Measurements from ENCODE around the gene HOXB4.

HOXB4 gene

GRCh38 chr17:48615047-48615962 lies 37.2 kb upstream of the HOXB4 start, which contains the start of gene HOXB8:
HOXB8 (minus strand) TSS chr17:48615292; CDS start chr17:48614704, 588 bp downstream.
- no peak for DNase-seq

- DNase-seq, result no peak
Measured at GRCh38 chr17:48613862-48614694, 35.9 kb upstream of the HOXB4 start.

- DNase-seq, result peak in 1 of 2 donors; percentile 27
Measured at GRCh38 chr17:48612854-48613691, 34.9 kb upstream of the HOXB4 start.

GRCh38 chr17:48612456-48612853 lies 34.3 kb upstream of the HOXB4 start:
- DNase-seq, result no peak

GRCh38 chr17:48611681-48612455 lies 33.7 kb upstream of the HOXB4 start:
- no peak for DNase-seq

DNA sequence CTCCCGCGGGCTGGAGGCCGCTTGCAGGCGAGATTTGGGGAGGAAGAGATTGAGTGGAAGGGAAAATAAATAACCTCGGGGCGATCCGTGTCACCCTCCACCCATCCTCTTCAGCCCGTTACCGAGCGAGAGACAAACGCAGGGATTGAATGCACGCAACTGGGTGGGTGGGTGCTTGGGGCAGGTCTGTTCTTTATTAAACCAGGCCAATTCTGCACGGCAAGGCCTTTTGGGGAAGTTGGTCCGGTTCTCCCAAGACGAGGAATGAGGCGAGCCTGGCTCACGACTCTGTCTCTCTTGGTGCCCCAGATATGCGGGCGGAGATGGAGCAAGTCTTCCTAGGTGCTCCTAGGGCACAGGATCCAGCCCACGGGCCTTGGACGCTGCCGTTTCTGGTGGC lies 33.1 kb upstream of the HOXB4 start:
- DNase-seq, result no peak

- peak in 1 of 2 donors; percentile 56 for DNase-seq
Measured at GRCh38 chr17:48610282-48611211, 32.4 kb upstream of the HOXB4 start, which contains the start of gene HOXB7. HOXB7 (minus strand) TSS chr17:48611017; CDS start chr17:48610918, 99 bp downstream.

DNA sequence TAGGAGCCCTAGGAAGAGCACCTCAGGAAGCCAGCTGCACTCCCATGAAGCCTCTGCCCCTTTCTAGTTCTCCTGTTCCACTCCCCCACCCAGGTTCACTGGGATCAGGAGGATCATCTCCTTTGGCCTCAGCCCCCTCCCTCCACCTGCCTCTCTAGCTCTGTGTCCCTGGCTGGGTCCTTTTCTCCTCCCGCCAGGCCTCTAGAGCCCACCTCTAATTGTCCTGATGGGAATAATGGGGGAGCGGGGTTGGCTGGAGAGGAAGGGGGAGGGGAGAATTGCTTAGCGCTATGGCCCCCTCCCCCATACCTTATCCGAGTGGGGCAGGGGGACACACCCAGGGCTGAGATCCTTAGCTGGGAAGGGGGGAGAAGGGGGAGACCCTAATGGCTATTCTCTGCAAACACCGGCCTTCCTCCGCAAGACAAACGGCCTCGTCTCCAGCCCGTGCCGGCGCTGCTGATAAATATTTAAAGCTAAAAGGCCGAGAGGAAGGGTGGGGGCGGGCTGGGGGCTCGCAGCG lies 31.7 kb upstream of the HOXB4 start:
- no peak for DNase-seq

GRCh38 chr17:48609033-48609432 lies 30.9 kb upstream of the HOXB4 start:
- no peak for DNase-seq

DNA sequence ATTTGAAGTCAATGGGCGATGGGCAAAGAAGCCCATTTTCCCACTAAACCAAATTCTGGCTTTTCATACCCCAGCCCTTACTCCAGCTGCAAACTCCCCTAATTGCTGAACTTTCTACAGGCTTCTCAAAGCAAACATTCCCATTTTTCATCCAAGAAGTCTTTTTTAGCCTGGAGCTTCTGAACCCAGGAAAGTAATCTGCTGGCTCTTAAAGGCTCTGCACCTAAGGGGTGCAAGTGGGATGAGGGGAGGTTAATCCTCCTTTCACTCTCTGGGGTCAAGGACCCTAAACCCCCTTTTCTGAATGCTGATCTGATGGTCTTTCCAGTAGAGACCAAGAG lies 30.3 kb upstream of the HOXB4 start:
- no peak for DNase-seq

GRCh38 chr17:48606892-48607614 lies 28.9 kb upstream of the HOXB4 start:
- no peak for DNase-seq

- DNase-seq, result no peak
Measured at GRCh38 chr17:48605991-48606891, 28.1 kb upstream of the HOXB4 start.

DNA sequence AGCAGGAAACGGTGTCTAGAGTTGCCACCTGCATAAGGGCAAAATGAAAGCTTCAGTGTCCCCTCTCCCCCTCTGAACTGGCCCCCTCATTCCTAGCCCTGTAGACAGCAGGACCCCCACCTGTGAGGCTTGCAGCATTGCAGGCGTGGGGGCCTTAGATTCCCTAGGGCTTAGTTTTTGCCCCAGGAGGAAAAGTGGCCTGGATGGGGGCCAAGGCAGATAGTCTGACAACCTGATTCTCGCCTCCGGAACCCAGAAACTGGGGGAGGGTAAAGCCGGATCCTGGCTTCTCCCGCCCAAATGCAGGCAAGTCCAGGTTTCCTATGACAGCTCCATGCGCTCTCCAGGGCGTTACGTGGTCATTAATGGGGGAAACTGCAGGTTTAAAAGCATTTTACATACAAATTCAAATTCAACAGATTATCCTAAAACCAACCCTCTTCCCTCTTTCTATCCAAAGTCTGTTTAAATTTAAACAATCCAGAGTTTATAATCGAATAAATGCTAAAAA lies 27.3 kb upstream of the HOXB4 start:
- DNase-seq, result no peak

GRCh38 chr17:48604770-48605329 lies 26.7 kb upstream of the HOXB4 start, which contains the start of gene HOXB6:
HOXB6 (minus strand) TSS chr17:48604986; CDS start chr17:48598150, 6,836 bp downstream.
- DNase-seq, result no peak

DNA sequence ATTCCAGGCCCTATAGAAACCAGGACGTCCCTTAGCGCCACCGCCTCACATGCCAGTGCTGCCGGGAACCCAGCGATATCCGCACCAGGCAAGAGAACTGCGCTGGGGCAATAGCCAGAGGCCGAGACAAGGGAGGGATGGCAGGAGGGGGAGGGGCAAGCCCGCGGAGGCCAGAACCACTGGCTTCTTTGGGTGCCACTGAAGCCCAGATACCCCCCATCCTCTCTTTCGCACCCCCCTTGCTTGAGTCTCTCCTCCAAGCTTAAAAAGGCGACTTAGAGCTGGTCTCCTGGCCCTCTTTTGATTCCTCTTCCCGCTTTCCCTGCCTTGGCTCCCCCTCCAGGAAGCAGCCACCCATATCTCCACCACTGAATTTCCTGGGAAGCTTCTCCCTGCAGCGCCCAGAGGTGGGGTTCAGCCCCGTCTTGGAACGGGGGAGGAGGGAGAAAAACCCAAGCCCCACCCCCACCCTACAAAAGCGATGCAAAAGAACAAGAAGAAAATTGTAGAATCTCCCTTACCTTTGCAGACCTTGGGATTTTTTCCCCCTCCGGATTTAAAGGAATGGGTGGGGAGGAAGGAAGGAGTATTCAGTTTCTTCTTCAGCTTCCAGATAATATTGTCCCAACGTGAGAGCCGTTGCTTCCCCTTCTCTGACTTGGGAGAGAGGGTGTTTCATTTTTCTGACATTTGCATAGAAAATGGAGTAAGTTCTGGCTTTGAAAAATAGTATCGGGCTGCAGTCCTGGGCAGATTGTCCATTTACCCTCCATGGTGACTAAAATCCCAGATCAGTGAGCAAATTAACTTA lies 26.0 kb upstream of the HOXB4 start:
- DNase-seq, result no peak

DNA sequence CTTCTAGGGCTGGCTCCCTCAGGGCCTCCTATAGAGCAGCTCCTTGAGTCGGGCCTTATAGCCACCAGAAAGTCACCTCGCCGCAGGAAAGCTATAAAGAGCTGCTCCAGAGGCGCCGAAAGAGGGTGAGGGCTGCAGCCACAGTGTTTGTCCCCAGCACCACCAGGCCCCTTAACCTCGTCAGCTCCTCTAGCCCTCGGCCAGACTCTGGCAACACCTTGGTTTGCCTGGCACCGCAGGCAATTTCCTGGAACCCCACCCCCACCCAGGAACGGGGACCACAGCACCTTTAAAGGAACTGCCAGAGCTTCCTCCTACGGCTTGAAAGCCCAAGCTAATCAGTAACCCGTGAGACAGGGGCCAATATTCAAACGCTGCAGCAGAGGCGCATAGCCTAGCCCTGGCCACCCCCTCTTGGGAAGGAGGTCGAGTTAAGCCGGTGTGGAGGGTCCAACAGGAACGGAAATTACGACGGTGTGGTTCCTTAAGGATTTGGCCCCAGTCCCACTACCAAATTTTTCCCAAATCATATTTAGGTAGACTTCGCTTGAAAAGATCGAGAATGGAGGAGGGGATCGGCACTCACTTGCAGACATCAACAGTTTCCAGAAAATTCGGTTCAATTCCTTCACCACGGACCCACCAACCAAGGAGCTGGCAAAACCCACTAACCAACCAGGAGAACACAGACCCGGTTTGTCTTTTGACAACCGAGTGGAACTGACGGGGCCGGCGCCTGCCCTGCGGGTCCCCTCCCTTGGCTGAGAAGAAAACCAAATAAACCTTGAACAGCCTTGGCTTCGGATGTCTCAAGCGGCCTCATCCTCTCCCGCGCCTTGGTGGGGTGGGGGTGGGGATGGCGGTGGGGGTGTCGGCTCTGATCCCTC lies 23.6 kb upstream of the HOXB4 start:
- DNase-seq, result no peak
